ENCODE data around the gene ASAH2B.
A peak's percentile ranks its signal among the peaks of the same experiment; 100 is the strongest.

ASAH2B gene

DNA sequence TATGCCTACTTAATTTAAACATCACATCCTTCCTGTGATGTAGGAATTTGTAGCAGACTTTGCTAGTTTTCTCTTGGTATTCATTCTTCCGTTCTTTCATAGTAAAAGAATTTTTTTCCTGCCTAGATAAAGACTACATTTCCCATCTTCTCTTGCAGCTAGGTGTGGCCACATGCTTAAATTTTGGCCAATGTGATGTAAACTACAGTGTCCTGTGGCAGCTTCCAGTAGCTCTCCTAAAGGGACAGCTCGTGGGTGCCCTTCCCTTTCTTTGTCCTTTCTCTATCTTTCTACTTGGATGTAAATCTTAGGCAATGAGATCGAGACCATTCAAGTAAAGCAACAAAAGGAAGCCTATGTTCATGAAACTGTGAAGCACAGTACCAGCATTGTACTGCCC, 58.6 kb downstream of the ASAH2B start:
- DNase-seq (ENCODE audit: low read depth in 2 of 2), result no peak

DNA sequence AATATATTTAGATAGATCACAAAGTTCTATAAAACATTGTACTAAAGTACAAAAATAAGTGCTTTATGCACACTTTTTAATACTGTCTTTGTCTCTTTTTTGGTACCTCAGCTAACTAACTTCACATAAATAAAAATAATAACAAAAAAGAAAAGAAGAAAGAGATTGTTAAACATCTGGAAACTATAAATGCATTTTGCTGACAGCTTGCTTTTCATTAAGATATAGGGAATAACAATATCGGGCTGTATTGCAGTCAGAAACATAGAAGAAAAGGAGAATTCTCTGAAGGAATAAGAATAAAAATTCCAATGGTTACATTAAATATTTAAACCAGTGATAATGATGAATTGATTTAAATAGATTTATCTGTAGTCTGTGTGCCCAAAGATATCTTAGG, 59.9 kb downstream of the ASAH2B start:
- no peak for DNase-seq (ENCODE audit: low read depth in 2 of 2)

DNA sequence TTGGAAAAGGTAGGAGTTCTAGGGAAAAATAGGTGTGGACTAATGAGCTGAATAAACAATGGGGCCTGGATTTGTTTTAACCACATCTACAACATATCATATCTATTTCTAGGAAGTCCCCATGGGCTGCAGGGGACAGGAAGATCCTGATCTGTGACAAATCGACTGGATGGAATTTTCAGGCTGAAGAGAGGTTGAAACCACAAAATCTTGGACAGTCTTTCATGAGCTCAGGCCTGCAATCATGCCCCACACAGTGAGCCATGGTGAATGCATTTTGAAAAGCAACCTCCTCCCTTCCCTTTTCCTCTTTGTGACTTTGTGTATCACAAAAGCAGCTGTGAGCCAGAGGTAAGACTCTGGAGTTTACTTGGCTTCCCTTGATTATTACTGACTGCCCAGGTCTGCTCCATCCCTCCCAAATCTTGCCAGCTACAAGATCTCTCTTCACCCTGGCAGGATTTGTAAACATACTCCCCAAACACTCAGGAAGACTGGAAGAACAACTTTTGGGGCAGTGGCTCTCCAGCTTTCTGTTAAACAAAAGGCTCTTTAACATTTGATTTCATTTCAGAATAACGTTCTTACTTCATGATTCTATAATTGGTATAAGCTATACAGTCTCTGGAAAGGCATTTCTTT, 66.4 kb downstream of the ASAH2B start:
- DNase-seq (ENCODE audit: low read depth in 2 of 2), result no peak

DNA sequence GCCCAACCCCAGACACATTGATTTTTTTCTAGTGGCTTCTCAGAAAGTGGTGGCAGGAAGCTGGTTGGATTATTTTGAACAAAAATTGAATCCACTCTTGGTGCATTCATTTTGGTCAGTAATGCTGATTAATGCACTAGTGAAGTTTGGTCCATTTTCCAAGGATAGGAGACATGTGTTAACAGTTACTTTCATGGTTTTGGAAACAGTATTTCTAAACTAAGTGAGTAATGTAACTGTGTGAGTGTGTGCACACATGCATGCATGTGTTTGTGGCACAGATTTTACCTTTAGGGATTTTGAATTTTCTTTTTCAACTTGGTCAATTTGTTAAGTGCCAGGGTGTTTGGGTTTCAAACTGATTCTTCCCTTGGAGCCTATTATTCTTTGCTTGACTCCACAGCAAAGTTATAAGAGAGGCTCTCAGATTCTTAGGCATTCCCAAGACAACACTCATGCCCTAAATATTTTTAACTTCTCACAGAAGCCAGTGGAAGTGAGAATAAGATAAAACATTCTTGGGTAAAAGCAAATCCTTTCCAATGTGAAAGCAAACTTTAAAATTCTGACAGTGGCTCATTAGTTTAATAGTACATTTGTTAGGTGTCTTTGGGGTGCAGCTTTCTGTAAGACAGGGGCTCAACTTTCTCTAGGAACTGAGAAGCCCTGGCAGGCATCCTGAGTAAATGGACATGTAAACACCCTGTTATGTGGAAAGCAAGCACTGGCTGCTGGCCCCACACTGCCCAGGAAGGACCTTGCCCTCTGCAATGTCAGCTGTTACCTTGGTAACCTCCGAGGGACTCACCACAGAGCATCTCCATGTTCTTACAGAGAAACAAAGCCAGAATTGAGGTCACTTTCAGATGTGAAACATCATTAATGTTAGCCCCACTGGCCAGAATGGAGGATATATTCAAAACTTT, 68.4 kb downstream of the ASAH2B start:
- peak in 1 of 2 experiments; percentile 2 for DNase-seq (ENCODE audit: low read depth in 2 of 2)

Data from fibroblast of skin of left biceps (primary cell).